IMR-90 (cell line): ENCODE measurements around the gene TCF4. TPM values are rescaled to one million over a fixed set of nuclear protein-coding genes. Genes with fewer than 3 reads are reported as not detected.

ENCODE experiments used
- ATAC-seq: fragments of 200-7000 bp; cut with Tn5 transposase; 2 replicates; pipeline ENCODE4 v1.9.1; 2020; ENCODE audit warnings: low read depth, mild to moderate bottlenecking, moderate library complexity
- BruUV-seq: library from RNA; stranded (reverse); fragments of 400-500 nt; replicated peaks from 2 replicates; lab custom pipeline; 2021; lab: Mats Ljungman, UMichigan
- CTCF ChIA-PET: fragments of 300-600 bp; formaldehyde crosslinking; extraction: SDS; loops from one replicate; lab custom pipeline; 2021; ENCODE audit warnings: antibody characterized with exemption; lab: Yijun Ruan, JAX
- POLR2A ChIA-PET: fragments of 300-600 bp; sonication (Branson Sonifier 250); formaldehyde crosslinking; loops from one replicate; lab custom pipeline; 2022; ENCODE audit warnings: antibody characterized with exemption; ENCODE audit not compliant: unreplicated experiment; lab: Charles Lee
- DNase-seq: peaks from one replicate; pipeline ENCODE4 v3.0.0; 2013
- H2AFZ ChIP-seq: replicated peaks from 2 replicates; pipeline ENCODE3; 2013; ENCODE audit warnings: low read length, mild to moderate bottlenecking; ENCODE audit not compliant: poor library complexity
- H2AK5ac ChIP-seq: 2 replicates; pipeline ENCODE4 v1.6.1; 2013; ENCODE audit warnings: low read depth, low read length, inconsistent platforms
- H2AK9ac ChIP-seq: replicated peaks from 2 replicates; pipeline ENCODE3; 2013; ENCODE audit warnings: mild to moderate bottlenecking, low read depth, low read length, moderate library complexity; ENCODE audit not compliant: poor library complexity
- H2BK120ac ChIP-seq: 2 replicates; pipeline ENCODE4 v1.6.1; 2013; ENCODE audit warnings: low read depth, low read length, inconsistent platforms
- H2BK15ac ChIP-seq: 3 replicates; pipeline ENCODE4 v1.6.1; 2013; ENCODE audit warnings: low read depth, low read length, inconsistent platforms
- H2BK20ac ChIP-seq: 2 replicates; pipeline ENCODE4 v1.6.1; 2013; ENCODE audit warnings: low read depth, mild to moderate bottlenecking, inconsistent platforms, low read length, moderate library complexity
- H2BK5ac ChIP-seq: 2 replicates; pipeline ENCODE4 v1.6.1; 2013; ENCODE audit warnings: mild to moderate bottlenecking, low read depth, low read length, inconsistent platforms; ENCODE audit not compliant: poor library complexity, severe bottlenecking
- H3K14ac ChIP-seq: replicated peaks from 2 replicates; pipeline ENCODE4 v1.6.1; 2013; ENCODE audit warnings: low read depth, low read length, inconsistent platforms
- H3K18ac ChIP-seq: 2 replicates; pipeline ENCODE4 v1.6.1; 2013; ENCODE audit warnings: low read depth, low read length, control low read depth
- H3K23ac ChIP-seq: 2 replicates; pipeline ENCODE4 v1.6.1; 2013; ENCODE audit warnings: low read depth, low read length, inconsistent platforms
- H3K27ac ChIP-seq: 2 replicates; pipeline ENCODE4 v1.5.1; 2013; ENCODE audit warnings: mild to moderate bottlenecking, control low read depth, low read length; ENCODE audit not compliant: insufficient read depth
- H3K27me3 ChIP-seq: 2 replicates; pipeline ENCODE4 v1.6.1; 2013; ENCODE audit warnings: low read length; ENCODE audit not compliant: control insufficient read depth, insufficient read depth
- H3K36me3 ChIP-seq: 2 replicates; pipeline ENCODE4 v1.6.1; 2013; ENCODE audit warnings: low read length, mixed read lengths; ENCODE audit not compliant: control insufficient read depth, insufficient read depth
- H3K4ac ChIP-seq: 2 replicates; pipeline ENCODE4 v1.6.1; 2013; ENCODE audit warnings: low read depth, low read length, inconsistent platforms
- H3K4me1 ChIP-seq: 2 replicates; pipeline ENCODE4 v1.6.1; 2013; ENCODE audit warnings: low read length, mixed read lengths; ENCODE audit not compliant: control insufficient read depth, insufficient read depth
- H3K4me2 ChIP-seq: 2 replicates; pipeline ENCODE4 v1.6.1; 2013; ENCODE audit warnings: low read depth, mild to moderate bottlenecking, control low read depth, low read length, moderate library complexity
- H3K4me3 ChIP-seq: 2 replicates; pipeline ENCODE4 v1.5.1; 2013; ENCODE audit warnings: low read depth, mild to moderate bottlenecking, control low read depth, low read length, moderate library complexity; ENCODE audit not compliant: insufficient read depth
- H3K56ac ChIP-seq: 2 replicates; pipeline ENCODE4 v1.6.1; 2013; ENCODE audit warnings: low read length, inconsistent platforms; ENCODE audit not compliant: insufficient read depth; ENCODE audit errors: extremely low read depth
- H3K79me1 ChIP-seq, 2 experiments: 2 replicates each; pipeline ENCODE4 v1.6.1; 2013; ENCODE audit warnings: low read length in 2 of 2, inconsistent platforms in 1 of 2, low read depth in 1 of 2
- H3K9ac ChIP-seq: 2 replicates; pipeline ENCODE4 v1.6.1; 2013; ENCODE audit warnings: low read depth, low read length, control low read depth
- H3K9me1 ChIP-seq: 2 replicates; pipeline ENCODE4 v1.6.1; 2013; ENCODE audit warnings: low read length, inconsistent platforms; ENCODE audit not compliant: insufficient read depth
- H3K9me3 ChIP-seq: 2 replicates; pipeline ENCODE4 v1.6.1; 2013; ENCODE audit warnings: low read length; ENCODE audit not compliant: control insufficient read depth, insufficient read depth
- H4K20me1 ChIP-seq: 2 replicates; pipeline ENCODE4 v1.6.1; 2013; ENCODE audit warnings: low read length, inconsistent platforms; ENCODE audit not compliant: insufficient read depth
- H4K5ac ChIP-seq: 2 replicates; pipeline ENCODE4 v1.6.1; 2013; ENCODE audit warnings: mild to moderate bottlenecking, low read depth, low read length, control low read depth
- H4K8ac ChIP-seq, 2 experiments: 2 replicates each; pipeline ENCODE4 v1.6.1; 2013; ENCODE audit warnings: low read depth in 2 of 2, low read length in 2 of 2, control low read depth in 1 of 2, inconsistent platforms in 1 of 2
- H4K91ac ChIP-seq: 2 replicates; pipeline ENCODE4 v1.6.1; 2013; ENCODE audit warnings: low read depth, low read length, inconsistent platforms; ENCODE audit not compliant: insufficient read depth
- CHD1 ChIP-seq: IDR thresholded peaks from 2 replicates; pipeline ENCODE4 v1.6.1; 2012; ENCODE audit warnings: low read depth, low read length, improper control_type of control experiment
- MAZ ChIP-seq: IDR thresholded peaks from 2 replicates; pipeline ENCODE4 v1.6.1; 2012; ENCODE audit warnings: low read depth, mild to moderate bottlenecking, low read length, improper control_type of control experiment, moderate library complexity, borderline replicate concordance
- POLR2A ChIP-seq: IDR thresholded peaks from 2 replicates; pipeline ENCODE4 v1.6.1; 2012; ENCODE audit warnings: mild to moderate bottlenecking, low read depth, low read length
- RAD21 ChIP-seq: IDR thresholded peaks from 2 replicates; pipeline ENCODE4 v1.6.1; 2012; ENCODE audit warnings: low read length, improper control_type of control experiment
- WGBS, 2 experiments: methylation state at CpG; one replicate each; pipeline versions ENCODE4 v1.1.5 to v1.1.7; 2013; ENCODE audit warnings: missing lambda C conversion rate in 2 of 2; ENCODE audit not compliant: insufficient read length in 1 of 2; ENCODE audit errors: extremely low coverage in 2 of 2; 5-methylcytosine and 5-hydroxymethylcytosine counted together
- dilution Hi-C: fragments of 300-500 bp; cut with HindIII; formaldehyde crosslinking; loops from one replicate; pipeline ENCODE4 v1.14.3; 2018; ENCODE audit warnings: low sequenced_read_pairs; ENCODE audit not compliant: unreplicated experiment
- in situ Hi-C: fragments of 300-500 bp; cut with MboI; formaldehyde crosslinking; loops from 3 replicates; pipeline ENCODE4 v1.14.3; 2019; ENCODE audit warnings: low sequenced_read_pairs, inconsistent platforms, mixed read lengths
- intact Hi-C: fragments of 100-400 bp; cut with micrococcal nuclease; formaldehyde crosslinking; loops from 2 replicates; pipeline ENCODE4 v1.10.0; 2022
- polyA plus RNA-seq, 3 experiments: library from polyadenylated mRNA; depleted of rRNA; stranded (reverse); fragments of >200 nt; gene quantifications; 2 replicates each; pipeline ENCODE4 v1.2.3, GENCODE V29; 2012; ENCODE audit warnings: low replicate concordance in 1 of 3
- total RNA-seq: library from RNA; depleted of rRNA; stranded (reverse); fragments of >200 nt; gene quantifications from 2 replicates; pipeline ENCODE4 v1.2.3, GENCODE V29; 2012

TCF4 gene
- total and polyA plus RNA-seq, 2 of the 4 experiments (the other 2 are of a cell fraction) = 30.0 to 87.1 TPM

DNA sequence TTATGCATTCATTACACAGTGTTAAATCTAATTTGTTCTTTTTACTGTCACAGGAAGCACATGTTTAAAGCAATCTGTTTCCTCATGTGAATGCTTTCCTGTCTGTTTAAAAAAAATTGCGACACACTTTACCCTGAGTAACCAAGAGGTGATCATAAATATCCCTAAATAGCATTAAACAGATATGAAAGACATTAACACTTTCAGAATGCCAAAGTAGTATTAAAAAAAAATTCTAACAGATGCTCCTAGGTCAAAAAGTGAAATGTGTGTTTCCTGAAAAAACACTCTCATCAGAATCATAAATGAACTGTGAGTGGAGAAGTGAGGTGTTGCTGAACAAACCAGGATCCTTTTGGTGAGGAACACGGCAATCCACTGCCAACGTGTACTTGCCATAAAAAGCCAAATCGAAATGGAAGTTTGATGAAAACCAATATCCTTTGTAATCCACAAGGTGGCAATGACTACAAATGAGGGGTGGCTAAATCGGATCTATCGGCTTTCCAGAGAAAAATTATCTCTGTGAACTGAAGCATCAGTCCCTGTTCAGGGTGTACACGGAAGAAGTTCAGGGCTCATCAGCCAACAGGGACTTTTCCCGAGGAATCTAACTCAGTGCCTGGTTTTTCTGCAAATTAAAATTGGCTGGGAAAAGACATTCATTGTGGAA, 248.9 kb downstream of the TCF4 start (continued):
- TF ChIP-seq RAD21 (peak; percentile 37), CHD1 (no peak)

GRCh38 chr18:55337908-55338521, 250.0 kb downstream of the TCF4 start:
- H3K18ac ChIP-seq = no peak overlapping the region
- H4K91ac ChIP-seq = no peak overlapping the region
- H3K4me1 ChIP-seq = peaks cover 9% of the 10 kb centered on the region
- 0 out of 2 replicates have a peak, but pooled peaks cover 6% of the 10 kb centered on the region for H4K20me1 ChIP-seq
- no peak for ATAC-seq
- in situ Hi-C loops (no loop called here), dilution Hi-C loops (no loop called here), intact Hi-C loops (no loop called here)
- no peak for TF ChIP-seq POLR2A
- no peak for TF ChIP-seq MAZ
- no peak overlapping the region for H3K27ac ChIP-seq
- no peak overlapping the region for H3K4me3 ChIP-seq
- H3K9me3 ChIP-seq = no peaks in the 10 kb centered on the region
- H2AFZ ChIP-seq = no peak overlapping the region
- H2AK9ac ChIP-seq = no peak overlapping the region
- H3K79me1 ChIP-seq = peaks cover 21 to 48% of the 10 kb centered on the region in 2 experiments
- CTCF ChIA-PET = no interaction called here
- H3K14ac ChIP-seq = 0 out of 2 replicates have a peak overlapping the region, but pooled peaks have one; percentile 17
- H3K9me1 ChIP-seq = peaks cover 6% of the 10 kb centered on the region
- H2BK15ac ChIP-seq = no peak overlapping the region; the same call in 2 of the 3 replicates
- 57% methylated on average over 1 of the region's 13 CpGs; no CpG with 5 or more reads in 1 of the 2 experiments for WGBS, 2 experiments
- 0 out of 2 replicates have a peak, but pooled peaks cover 2% of the 10 kb centered on the region for H3K36me3 ChIP-seq
- peak overlapping the region; percentile 8; the same call in 1 of the 2 replicates for H3K4ac ChIP-seq
- H3K27me3 ChIP-seq = no peaks in the 10 kb centered on the region
- no peak overlapping the region for H3K56ac ChIP-seq
- H4K8ac ChIP-seq = peak overlapping the region in 1 of 2 experiments; percentile 31; a peak in 1 of 4 replicates
- no peak overlapping the region for H4K5ac ChIP-seq
- H2BK120ac ChIP-seq = no peak overlapping the region
- no peak overlapping the region for H2BK5ac ChIP-seq
- no TSS peak for BruUV-seq
- POLR2A ChIA-PET = no interaction called here
- no peak overlapping the region for H3K9ac ChIP-seq
- H3K4me2 ChIP-seq = no peak overlapping the region
- peak overlapping the region; percentile 24; the same call in 1 of the 2 replicates for H2BK20ac ChIP-seq
- H3K23ac ChIP-seq = peak overlapping the region; percentile 31; the same call in 1 of the 2 replicates
- H2AK5ac ChIP-seq = peak overlapping the region; percentile 24; the same call in 1 of the 2 replicates
- DNase-seq = no peak
